NCI-H1105 treated with DMSO at 0.1 percent for 48 hours (cell line): ENCODE measurements around the gene ASTN2.

Experiments
- DNase-seq: peaks from one replicate; lab custom pipeline; 2025; lab: John Stamatoyannopoulos, UW

ASTN2 gene

GRCh38 chr9:117164512-117164911 lies 250.3 kb downstream of the ASTN2 start:
- no peak for DNase-seq

DNA sequence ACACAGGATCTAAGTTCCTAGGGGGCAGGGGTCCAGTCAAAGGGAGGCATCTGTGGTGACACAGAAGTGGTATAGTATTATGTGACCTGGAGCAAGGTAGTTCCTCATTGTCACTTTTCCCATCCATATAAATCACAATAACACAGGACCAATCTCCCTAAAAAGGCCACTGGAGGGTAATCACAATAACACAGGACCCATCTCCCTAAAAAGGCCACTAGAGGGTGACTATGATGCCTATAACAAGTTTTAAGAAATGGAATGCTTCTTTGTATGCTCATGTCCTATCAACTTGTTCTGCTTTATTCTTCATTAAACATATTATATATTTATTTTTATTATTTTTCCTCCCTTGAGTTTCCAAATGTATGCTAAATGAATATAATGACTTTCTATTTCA lies 254.6 kb downstream of the ASTN2 start:
- peak; percentile 46 for DNase-seq

GRCh38 chr9:117156771-117157535 lies 257.9 kb downstream of the ASTN2 start:
- peak; percentile 67 for DNase-seq

DNA sequence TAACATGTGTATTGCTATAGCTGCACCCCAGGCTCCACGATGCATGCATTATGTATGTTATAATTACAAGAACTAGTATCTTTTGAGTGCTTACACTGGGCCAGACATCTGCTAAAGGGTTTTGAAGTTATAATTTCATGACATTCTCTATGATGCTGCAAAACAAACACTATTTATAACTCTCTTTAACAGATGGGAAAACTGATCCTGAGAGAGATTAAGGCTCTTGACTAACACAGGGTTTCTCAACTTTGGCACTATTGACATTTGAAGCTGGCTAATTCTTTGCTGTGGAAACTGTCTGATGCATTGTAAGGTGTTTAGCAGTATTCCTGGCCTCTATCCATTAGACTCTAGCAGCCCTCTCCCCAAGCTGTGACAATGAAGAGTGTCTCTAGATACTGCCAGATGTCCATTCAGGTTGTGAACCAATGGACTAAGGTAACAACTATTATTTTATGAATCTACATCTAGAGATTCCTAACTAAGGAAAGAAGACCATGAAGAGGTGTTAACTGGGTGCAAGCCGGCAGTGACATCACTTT lies 258.6 kb downstream of the ASTN2 start:
- no peak for DNase-seq

GRCh38 chr9:117153021-117153420 lies 261.8 kb downstream of the ASTN2 start:
- no peak for DNase-seq

GRCh38 chr9:117151716-117152115 lies 263.1 kb downstream of the ASTN2 start:
- no peak for DNase-seq

DNA sequence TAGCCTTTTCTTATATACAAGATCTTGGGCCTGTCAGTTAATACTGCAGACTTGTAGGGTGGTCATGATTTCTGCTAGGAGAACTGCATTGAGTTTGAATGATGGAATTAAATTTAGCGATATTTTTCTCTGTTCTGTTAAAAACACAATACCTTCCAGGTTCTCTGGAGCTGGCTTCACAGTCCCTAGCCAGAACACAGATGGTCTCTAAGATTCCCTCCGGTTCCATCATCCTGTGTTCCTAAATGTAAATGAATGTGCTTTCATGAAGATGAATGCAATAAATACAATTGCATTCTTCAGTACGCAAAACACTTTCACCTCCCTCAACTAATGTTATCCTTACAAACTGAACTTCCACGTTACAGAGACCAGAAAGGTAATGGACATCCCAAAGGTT lies 264.9 kb downstream of the ASTN2 start:
- no peak for DNase-seq

- no peak for DNase-seq
Measured at GRCh38 chr9:117145811-117146490, 268.9 kb downstream of the ASTN2 start.

GRCh38 chr9:117145081-117145480 lies 269.8 kb downstream of the ASTN2 start:
- DNase-seq, result no peak

DNA sequence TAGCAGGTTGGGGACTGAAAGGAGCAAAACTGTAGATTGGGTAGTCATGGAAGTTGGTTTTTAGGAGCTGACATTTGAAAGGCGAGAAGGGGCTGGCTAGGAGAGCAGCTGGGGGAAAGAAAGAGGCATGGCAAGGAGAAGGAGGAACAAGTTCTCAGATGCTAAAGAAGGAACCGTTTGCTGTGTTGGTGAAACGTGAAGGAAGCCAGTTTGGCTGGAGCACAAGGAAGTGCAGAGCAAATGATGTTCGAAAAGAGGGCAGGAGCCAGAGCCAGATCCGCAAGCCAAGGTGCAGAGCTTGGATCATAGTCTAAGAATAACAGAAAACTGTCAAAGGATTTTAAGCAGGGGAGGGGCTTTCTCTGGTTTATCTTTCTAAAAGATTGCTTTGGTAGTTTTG lies 276.6 kb downstream of the ASTN2 start:
- no peak for DNase-seq

DNA sequence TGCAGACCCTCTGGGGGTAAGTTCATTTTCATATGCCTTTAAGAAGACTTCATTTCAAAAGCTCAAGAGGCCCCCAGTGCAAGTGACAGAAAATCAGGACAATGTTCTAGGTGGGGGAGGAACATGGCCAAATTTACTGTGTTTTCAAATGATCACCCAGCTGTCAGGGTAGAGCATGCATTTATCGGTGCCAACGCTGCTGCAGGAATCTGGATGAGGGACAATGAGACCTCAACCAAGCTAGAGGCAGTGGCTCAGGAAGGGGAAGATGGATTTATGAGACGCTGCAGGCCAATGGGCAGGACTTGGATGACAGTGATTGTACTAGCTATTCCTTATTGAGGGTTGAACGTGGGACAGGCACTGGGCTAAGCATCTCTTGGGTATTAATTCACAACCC lies 278.4 kb downstream of the ASTN2 start:
- no peak for DNase-seq

DNA sequence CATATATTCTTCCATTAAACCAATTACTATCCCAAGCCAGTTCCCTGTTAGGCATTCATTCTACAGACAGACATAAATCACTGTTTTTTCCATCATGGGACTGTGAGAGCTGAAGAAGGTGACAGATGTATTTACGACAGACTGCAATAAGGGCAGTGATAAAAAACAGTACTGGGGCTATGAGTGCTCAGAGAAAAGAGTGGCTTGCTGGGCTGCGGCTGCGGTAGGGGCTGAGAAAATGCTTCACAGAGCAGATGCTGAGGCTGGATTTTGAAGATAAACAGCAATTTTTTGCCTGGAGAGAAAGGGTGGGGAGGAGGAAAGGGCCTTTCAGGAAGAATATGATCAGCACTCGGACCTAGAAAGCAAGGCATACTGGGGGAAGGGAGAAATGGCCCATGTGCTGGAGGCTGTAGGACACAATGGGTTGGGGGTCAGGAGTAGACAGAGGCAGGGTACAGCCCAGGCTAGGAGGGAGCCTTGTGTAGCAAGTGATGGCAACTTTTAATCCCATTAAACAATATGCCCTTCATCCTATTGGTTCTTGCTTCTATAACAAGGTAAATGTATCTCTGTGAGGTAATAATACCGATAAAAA lies 279.3 kb downstream of the ASTN2 start:
- DNase-seq, result no peak

GRCh38 chr9:117134826-117135500 lies 279.9 kb downstream of the ASTN2 start:
- DNase-seq, result no peak

- no peak for DNase-seq
Measured at GRCh38 chr9:117126871-117127270, 288.0 kb downstream of the ASTN2 start.

- DNase-seq, result peak; percentile 25
Measured at GRCh38 chr9:117125531-117125930, 289.3 kb downstream of the ASTN2 start.

DNA sequence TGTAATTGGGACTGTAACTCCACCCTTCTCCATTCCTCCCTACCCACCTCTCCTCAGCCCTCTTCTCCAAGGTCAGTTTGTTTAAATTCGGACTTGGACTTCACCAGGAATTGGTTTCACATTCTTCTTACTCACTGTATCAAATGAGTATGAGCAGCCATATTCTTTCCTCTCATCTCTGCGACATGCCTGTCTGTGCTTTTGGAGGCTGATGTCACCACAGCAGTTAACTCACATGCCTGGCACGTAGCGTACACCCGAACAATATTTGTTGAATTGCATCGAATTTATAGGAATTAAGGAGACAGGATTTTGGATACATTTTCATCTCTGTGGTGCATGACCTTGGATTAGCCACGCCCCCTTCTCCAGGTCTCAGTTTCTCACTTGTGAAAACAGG lies 291.1 kb downstream of the ASTN2 start:
- no peak for DNase-seq

- DNase-seq, result no peak
Measured at GRCh38 chr9:117122953-117123352, 291.9 kb downstream of the ASTN2 start.

DNA sequence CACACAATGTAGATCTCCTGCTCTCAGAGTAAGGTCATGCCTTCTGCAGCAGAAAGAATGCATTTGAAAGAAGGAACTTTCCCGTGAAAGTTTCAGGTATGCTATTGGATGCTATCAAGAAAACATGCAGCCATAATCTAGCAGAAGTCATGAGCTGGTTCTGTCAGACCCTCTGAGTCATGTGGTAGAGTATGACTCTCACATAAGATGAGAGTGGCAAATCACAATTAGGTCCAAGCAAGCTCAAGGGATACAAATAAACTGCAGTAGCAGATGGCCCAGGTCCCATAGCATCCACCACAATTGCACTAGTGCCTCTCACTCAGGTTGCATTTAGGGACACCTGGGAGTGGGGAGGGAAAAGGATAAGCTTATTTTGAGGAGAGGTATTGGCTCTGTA lies 292.8 kb downstream of the ASTN2 start:
- DNase-seq, result no peak

GRCh38 chr9:117121316-117121715 lies 293.5 kb downstream of the ASTN2 start:
- peak; percentile 13 for DNase-seq

DNA sequence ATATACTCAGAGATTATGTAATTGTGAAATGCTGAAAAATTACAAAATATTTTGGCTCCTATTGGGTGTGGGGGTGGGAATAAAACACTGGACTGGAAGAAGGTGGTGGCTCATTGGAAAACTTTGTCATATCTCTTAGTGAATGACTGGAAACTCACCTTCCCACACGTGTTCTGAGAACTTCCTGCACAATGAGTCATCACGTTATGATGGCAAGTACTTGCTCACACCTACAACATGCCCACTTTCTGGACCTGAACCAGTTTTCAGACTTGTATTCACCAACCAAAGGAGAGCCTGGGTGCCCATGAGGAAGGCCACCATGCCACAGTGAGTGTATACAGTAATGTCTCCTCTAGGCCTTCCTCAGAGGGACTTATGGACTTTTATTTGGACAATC lies 294.8 kb downstream of the ASTN2 start:
- DNase-seq, result no peak

- DNase-seq, result no peak
Measured at GRCh38 chr9:117116084-117116483, 298.8 kb downstream of the ASTN2 start.

- no peak for DNase-seq
Measured at GRCh38 chr9:117114768-117115167, 300.1 kb downstream of the ASTN2 start.
